ENCODE results near the gene PALD1.
A peak's percentile ranks its signal among the peaks of the same experiment; 100 is the strongest.

PALD1 gene

DNA sequence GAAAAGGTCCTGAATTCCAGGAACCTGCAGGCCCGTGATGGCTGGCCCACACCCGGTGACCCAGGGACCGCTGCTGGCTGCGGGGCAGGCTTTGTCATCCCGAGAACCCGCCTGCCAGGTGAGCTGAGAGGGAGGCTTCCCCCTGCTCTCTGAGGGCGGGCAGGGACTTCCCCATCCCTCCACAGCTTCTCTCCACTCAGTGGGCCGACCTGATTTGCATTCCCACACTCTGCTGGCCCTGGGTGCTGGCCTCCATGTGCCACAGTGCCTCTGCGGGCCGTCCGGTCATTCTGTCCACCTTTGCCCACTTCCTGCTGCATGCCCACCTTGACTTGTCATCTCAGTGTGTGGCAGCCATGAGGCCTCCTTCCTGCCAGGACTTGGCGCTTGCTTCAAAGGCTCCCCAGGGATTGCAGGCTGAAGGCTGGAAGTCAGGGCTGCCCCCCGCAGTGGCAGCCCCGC lies 35.3 kb downstream of the PALD1 start:
- no peak for DNase-seq (ENCODE audit: low read depth)
- H3K4me3 ChIP-seq (ENCODE audit: low read length) = no peak overlapping the region
- TF ChIP-seq, protein P1, sequence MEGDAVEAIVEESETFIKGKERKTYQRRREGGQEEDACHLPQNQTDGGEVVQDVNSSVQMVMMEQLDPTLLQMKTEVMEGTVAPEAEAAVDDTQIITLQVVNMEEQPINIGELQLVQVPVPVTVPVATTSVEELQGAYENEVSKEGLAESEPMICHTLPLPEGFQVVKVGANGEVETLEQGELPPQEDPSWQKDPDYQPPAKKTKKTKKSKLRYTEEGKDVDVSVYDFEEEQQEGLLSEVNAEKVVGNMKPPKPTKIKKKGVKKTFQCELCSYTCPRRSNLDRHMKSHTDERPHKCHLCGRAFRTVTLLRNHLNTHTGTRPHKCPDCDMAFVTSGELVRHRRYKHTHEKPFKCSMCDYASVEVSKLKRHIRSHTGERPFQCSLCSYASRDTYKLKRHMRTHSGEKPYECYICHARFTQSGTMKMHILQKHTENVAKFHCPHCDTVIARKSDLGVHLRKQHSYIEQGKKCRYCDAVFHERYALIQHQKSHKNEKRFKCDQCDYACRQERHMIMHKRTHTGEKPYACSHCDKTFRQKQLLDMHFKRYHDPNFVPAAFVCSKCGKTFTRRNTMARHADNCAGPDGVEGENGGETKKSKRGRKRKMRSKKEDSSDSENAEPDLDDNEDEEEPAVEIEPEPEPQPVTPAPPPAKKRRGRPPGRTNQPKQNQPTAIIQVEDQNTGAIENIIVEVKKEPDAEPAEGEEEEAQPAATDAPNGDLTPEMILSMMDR (IDR thresholded peaks at IDR 0.05; ENCODE audit: insufficient read depth, low read depth, low read length, missing control alignments) = no peak

DNA sequence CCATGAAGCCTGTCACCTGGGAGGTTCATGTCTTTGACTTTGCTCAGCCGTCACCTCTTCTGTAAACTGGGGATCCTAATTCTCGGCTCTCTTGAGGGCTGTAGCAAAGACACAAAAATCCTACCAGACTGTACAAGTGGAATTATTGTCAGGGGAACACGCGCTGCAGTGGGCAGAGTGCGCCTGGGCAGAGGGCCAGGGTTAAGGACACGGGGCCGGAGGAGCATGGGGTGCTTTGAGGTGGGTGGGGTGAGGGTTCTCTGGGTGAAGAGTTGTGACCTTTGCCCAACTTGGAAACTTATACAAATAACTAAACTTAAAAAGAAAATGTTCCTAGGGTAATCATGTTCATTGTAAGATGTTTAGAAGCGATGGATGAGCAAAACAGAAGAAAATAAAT lies 36.0 kb downstream of the PALD1 start:
- no peak for DNase-seq (ENCODE audit: low read depth)
- TF ChIP-seq, protein P1 (IDR thresholded peaks at IDR 0.05; ENCODE audit: insufficient read depth, low read depth, low read length, missing control alignments) = no peak
- no peak overlapping the region for H3K4me3 ChIP-seq (ENCODE audit: low read length)

DNA sequence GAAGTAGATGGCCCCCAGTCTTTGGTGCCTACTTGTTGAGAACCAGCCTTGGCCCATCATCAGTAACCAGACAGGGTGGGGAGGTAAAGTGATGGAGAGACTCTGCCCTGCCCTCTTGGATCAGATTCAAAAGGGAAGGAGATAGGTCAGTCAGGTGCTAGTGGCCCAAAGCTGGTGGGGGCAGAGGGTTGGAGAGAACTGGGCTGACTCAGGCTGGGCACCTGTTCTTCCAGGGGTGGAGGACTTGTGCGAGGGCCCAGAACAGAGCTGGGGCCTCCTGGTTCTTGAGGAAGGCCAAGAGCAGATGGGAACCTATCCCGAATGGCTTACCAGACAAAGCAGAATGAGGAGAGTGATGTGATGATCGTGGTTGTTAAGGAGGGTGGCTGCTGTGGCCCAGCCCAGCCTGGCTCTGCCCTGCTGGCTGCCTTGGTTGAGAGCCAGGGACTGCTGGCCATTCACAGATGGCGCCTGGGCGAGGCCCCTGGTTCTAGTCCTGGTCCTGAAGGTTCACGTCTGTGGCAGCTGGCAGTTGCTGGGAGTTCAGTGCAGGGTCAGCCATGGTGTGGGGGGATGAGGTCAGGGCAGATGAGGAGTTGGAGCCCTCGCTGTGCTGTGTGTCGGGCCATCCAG lies 36.6 kb downstream of the PALD1 start:
- no peak for DNase-seq (ENCODE audit: low read depth)
- TF ChIP-seq, protein P1 (IDR thresholded peaks at IDR 0.05; ENCODE audit: insufficient read depth, low read depth, low read length, missing control alignments) = no peak
- no peak overlapping the region for H3K4me3 ChIP-seq (ENCODE audit: low read length)

DNA sequence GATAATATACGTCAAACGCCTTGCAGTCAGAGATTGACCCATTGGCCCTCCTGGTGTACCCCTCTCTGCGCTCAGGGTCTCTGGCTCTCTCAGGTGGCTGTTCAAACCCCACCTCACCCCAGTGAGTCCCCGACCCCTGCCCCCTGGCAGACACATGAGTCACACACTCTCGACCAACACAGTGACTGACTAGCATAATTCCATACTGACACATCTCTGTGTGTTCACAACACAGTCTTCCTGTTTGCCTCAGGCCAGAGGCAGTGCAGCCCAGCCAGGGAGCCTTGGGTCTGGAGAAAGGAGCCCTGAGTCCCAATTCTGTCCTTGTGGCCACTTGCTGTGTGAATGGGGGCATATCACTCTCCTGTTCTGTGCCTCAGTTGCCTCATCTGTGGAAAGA lies 40.1 kb downstream of the PALD1 start:
- no peak overlapping the region for H3K4me3 ChIP-seq (ENCODE audit: low read length)
- peak; percentile 72 for DNase-seq (ENCODE audit: low read depth)
- TF ChIP-seq, protein P1 (IDR thresholded peaks at IDR 0.05; ENCODE audit: insufficient read depth, low read depth, low read length, missing control alignments) = no peak

DNA sequence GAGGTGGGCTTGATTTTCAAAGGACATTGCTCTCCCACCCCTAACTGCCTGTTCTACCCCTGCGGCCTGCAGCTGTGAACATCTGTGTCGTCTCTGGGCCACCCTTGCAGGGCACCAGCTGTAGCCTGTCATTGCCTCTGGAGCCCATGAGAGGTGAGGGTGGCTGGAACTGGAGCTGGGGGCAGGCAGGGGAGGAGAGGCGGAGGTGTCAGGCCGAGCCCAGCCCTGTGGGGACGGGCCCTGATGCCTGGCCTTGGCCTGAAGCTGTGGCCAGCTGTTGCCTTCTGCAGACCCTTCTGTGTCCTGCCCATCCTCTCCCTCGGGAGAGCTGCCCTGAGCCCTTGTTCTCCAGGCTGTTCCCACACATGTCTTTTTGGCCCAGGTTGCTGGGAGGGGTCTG lies 44.5 kb downstream of the PALD1 start:
- H3K4me3 ChIP-seq (ENCODE audit: low read length) = no peak overlapping the region
- DNase-seq (ENCODE audit: low read depth) = no peak
- TF ChIP-seq, protein P1 (IDR thresholded peaks at IDR 0.05; ENCODE audit: insufficient read depth, low read depth, low read length, missing control alignments) = no peak

DNA sequence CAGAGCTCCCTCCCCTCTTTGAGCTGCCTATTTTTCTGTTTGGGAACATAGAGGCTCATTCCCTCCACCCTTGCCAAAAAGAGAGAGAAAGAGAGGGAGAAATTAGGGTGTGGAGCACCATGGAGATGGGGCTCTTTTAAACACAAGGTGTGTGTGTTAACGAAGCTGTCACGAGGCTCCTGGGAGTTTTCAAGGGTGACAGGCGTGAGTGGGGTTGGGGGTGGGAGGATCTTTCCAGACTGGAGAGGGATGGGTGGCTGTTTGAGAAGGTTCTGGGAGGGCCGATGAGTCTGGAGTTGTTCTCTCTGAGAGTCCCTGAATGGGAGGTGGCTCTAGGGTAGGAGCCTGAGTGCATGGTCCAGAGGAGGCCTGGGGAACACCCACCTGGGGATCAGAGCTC lies 45.0 kb downstream of the PALD1 start:
- DNase-seq (ENCODE audit: low read depth) = no peak
- H3K4me3 ChIP-seq (ENCODE audit: low read length) = no peak overlapping the region
- TF ChIP-seq, protein P1 (IDR thresholded peaks at IDR 0.05; ENCODE audit: insufficient read depth, low read depth, low read length, missing control alignments) = no peak

DNA sequence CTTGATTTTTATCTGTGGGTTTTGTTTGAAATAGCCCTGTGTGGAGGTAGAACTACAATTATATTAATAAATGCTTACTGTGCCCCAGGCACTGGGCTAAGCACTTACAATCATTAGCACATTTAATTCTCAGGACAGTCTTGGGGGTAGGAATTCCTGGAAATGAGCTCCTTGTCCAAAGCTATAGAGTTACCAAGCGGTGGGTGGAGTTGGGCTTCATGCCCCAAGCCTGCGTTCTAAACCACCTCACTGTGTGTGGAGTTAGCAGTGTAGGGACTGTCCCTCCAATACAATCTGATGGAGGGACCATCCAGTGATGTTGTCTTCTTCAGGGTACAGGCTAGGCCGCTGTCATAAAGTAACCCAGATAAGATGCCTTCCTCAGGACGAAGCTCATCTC lies 49.7 kb downstream of the PALD1 start:
- no peak overlapping the region for H3K4me3 ChIP-seq (ENCODE audit: low read length)
- DNase-seq (ENCODE audit: low read depth) = no peak
- TF ChIP-seq, protein P1 (IDR thresholded peaks at IDR 0.05; ENCODE audit: insufficient read depth, low read depth, low read length, missing control alignments) = no peak

Measured in epithelial cell of esophagus (primary cell).